DOHH2 (cell line): Measurements from ENCODE around the gene GMEB2.
A peak's percentile ranks its signal among the peaks of the same experiment; 100 is the strongest.
"Not testable (repeated sequence)": the region's sequence is repeated elsewhere in the genome, so short reads cannot be mapped to it uniquely, and the experiment has no call there.

ENCODE experiments used
- H3F3A ChIP-seq: fragments of 200-600 bp; sonication (generic), shearing (Covaris generic); 2 replicates; pipeline ENCODE4 v1.6.0; 2016; ENCODE audit warnings: antibody characterized with exemption, mild to moderate bottlenecking; ENCODE audit not compliant: control insufficient read depth, insufficient read depth
- H3K27ac ChIP-seq: fragments of 200-600 bp; sonication (generic); 2 replicates; pipeline ENCODE4 v1.5.1; 2014; ENCODE audit warnings: low read depth, mild to moderate bottlenecking, low read length, moderate library complexity
- H3K27me3 ChIP-seq: fragments of 200-600 bp; sonication (generic); 2 replicates; pipeline ENCODE4 v1.6.1; 2014; ENCODE audit warnings: mild to moderate bottlenecking, low read length, mixed read lengths; ENCODE audit not compliant: control insufficient read depth
- H3K36me3 ChIP-seq: fragments of 200-600 bp; sonication (generic); 2 replicates; pipeline ENCODE4 v1.6.1; 2014; ENCODE audit warnings: mild to moderate bottlenecking, low read length, moderate library complexity, mixed read lengths; ENCODE audit not compliant: control insufficient read depth
- H3K4me1 ChIP-seq: fragments of 200-600 bp; sonication (generic); 2 replicates; pipeline ENCODE4 v1.6.1; 2014; ENCODE audit warnings: mild to moderate bottlenecking, low read length, mixed read lengths; ENCODE audit not compliant: control insufficient read depth
- H3K4me2 ChIP-seq: fragments of 200-600 bp; sonication (generic); 2 replicates; pipeline ENCODE4 v1.6.0; 2014; ENCODE audit warnings: mild to moderate bottlenecking, low read length, moderate library complexity
- H3K4me3 ChIP-seq: fragments of 200-600 bp; sonication (generic); 2 replicates; pipeline ENCODE4 v1.5.1; 2014; ENCODE audit warnings: mild to moderate bottlenecking, low read length, mixed read lengths
- H3K79me2 ChIP-seq: fragments of 200-600 bp; sonication (generic); 2 replicates; pipeline ENCODE4 v1.6.1; 2014; ENCODE audit warnings: mild to moderate bottlenecking, low read length, mixed read lengths; ENCODE audit not compliant: control insufficient read depth
- H3K9me2 ChIP-seq: fragments of 200-600 bp; sonication (generic); replicated peaks from 2 replicates; pipeline ENCODE4 v1.6.1; 2014; ENCODE audit warnings: mild to moderate bottlenecking, low read length, mixed read lengths; ENCODE audit not compliant: control insufficient read depth
- H3K9me3 ChIP-seq: fragments of 200-600 bp; sonication (generic); 2 replicates; pipeline ENCODE4 v1.6.1; 2014; ENCODE audit warnings: antibody characterized with exemption, low read length, mixed read lengths; ENCODE audit not compliant: control insufficient read depth, insufficient read depth
- H4K20me1 ChIP-seq: fragments of 200-600 bp; sonication (generic); 2 replicates; pipeline ENCODE4 v1.6.0; 2014; ENCODE audit warnings: low read depth, mild to moderate bottlenecking, antibody characterized with exemption, low read length, moderate library complexity; ENCODE audit not compliant: control insufficient read depth, insufficient read depth
- CTCF ChIP-seq: fragments of 200-600 bp; sonication (generic); IDR thresholded peaks from one replicate; pipeline ENCODE4 v1.5.1; 2014; ENCODE audit warnings: antibody characterized with exemption, mild to moderate bottlenecking, low read depth, low read length; ENCODE audit not compliant: poor library complexity, severe bottlenecking
- EZH2phosphoT487 ChIP-seq: fragments of 200-600 bp; sonication (generic); IDR thresholded peaks from 2 replicates; pipeline ENCODE4 v1.6.1; 2017; ENCODE audit warnings: borderline replicate concordance, mild to moderate bottlenecking, antibody characterized with exemption, low read length, moderate library complexity, mixed read lengths

The GMEB2 gene

GRCh38 chr20:63613863-63614594 lies 12.9 kb downstream of the GMEB2 start:
- H3K27ac ChIP-seq, H3K9me3 ChIP-seq, H3K4me1 ChIP-seq, H3K27me3 ChIP-seq, H3K9me2 ChIP-seq, H3K4me2 ChIP-seq, H4K20me1 ChIP-seq, H3F3A ChIP-seq, H3K4me3 ChIP-seq: not testable (repeated sequence)
- peaks cover 34% of the 10 kb centered on the region for H3K79me2 ChIP-seq
- peak; percentile 17 for TF ChIP-seq CTCF
- peaks cover 33% of the 10 kb centered on the region for H3K36me3 ChIP-seq

- no peak overlapping the region for H3K4me2 ChIP-seq
- H3K36me3 ChIP-seq: peaks cover 18% of the 10 kb centered on the region
- H3K27ac ChIP-seq: no peak overlapping the region
- H3K27me3 ChIP-seq: no peaks in the 10 kb centered on the region
- H3K79me2 ChIP-seq: peaks cover 24% of the 10 kb centered on the region
- H3F3A ChIP-seq: no peaks in the 10 kb centered on the region
- H3K9me2 ChIP-seq: no peaks in the 10 kb centered on the region
- no peaks in the 10 kb centered on the region for H3K4me1 ChIP-seq
- no peak for TF ChIP-seq EZH2phosphoT487
- no peak for TF ChIP-seq CTCF
- H3K4me3 ChIP-seq: no peak overlapping the region
- no peaks in the 10 kb centered on the region for H3K9me3 ChIP-seq
- H4K20me1 ChIP-seq: no peaks in the 10 kb centered on the region
Observed at GRCh38 chr20:63612276-63612931, 14.5 kb downstream of the GMEB2 start.

- no peak overlapping the region for H3K4me2 ChIP-seq
- peaks cover 10% of the 10 kb centered on the region for H3K36me3 ChIP-seq
- TF ChIP-seq EZH2phosphoT487 (no peak), CTCF (no peak)
- H3K79me2 ChIP-seq: peaks cover 27% of the 10 kb centered on the region
- H4K20me1 ChIP-seq: no peaks in the 10 kb centered on the region
- H3K9me3 ChIP-seq: no peaks in the 10 kb centered on the region
- H3K4me3 ChIP-seq: no peak overlapping the region
- H3F3A ChIP-seq: no peaks in the 10 kb centered on the region
- H3K27me3 ChIP-seq: no peaks in the 10 kb centered on the region
- no peaks in the 10 kb centered on the region for H3K4me1 ChIP-seq
- no peaks in the 10 kb centered on the region for H3K9me2 ChIP-seq
- H3K27ac ChIP-seq: no peak overlapping the region
Observed at GRCh38 chr20:63611646-63612045, 15.3 kb downstream of the GMEB2 start.
